ENCODE data around the gene EIF4G3. TPM values are rescaled to one million over a fixed set of nuclear protein-coding genes. Genes with fewer than 3 reads are reported as not detected.

The EIF4G3 gene
- total RNA-seq, 1 donor from 2014 or later = 39.3 TPM

DNA sequence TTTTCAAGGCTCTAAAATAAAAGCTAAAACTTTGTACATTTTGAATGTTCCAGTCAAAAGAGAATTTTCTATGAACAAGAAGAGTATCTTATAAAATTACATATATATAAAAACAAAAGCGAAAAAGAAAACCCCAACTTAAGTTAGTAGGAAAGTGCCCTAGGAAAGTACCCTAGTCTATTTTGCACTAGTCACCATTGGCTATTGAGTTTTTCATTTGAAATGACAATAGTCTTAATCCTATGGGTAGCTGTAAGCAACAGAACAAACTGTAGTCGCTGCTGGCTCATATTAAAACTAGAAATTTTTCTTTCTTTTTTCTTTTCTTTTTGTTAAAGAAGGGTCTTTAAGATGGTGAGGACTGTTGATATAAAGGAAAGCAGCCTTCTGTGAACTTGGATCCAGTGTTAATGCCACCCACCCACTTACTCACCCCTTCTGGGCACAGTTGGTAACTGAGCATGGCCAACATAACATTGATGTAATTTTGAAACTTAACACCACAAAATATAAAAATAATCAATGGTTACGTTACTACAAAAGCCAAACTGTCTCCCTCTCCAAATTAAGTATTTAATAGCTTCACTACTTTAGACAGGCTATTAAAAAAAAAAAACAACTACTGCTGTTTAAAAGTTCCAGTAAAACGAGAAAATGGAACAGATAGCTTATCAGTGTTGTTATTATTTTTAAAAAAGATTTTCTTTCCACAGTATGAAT is 177.0 kb downstream of the EIF4G3 start:
- H3K27ac ChIP-seq = no peak overlapping the region
- H3K4me1 ChIP-seq = no peaks in the 10 kb centered on the region
- no peaks in the 10 kb centered on the region for H3K27me3 ChIP-seq
- no peaks in the 10 kb centered on the region for H3K9me3 ChIP-seq
- DNase-seq (ENCODE audit: extremely low spot score in 2 of 2) = no peak
- H3K4me3 ChIP-seq = no peak overlapping the region
- H3K36me3 ChIP-seq = no peaks in the 10 kb centered on the region
- intact Hi-C loops (cut with DNase I) = no loop called here
- TF ChIP-seq POLR2A (IDR thresholded peaks at IDR 0.05) (no peak), CTCF (IDR thresholded peaks at IDR 0.05) (no peak), POLR2AphosphoS5 (IDR thresholded peaks at IDR 0.05; ENCODE audit: insufficient read depth in 1 of 2, low read depth in 1 of 2) (no peak)

GRCh38 chr1:20998826-20999225 is 177.9 kb downstream of the EIF4G3 start:
- H3K4me3 ChIP-seq = no peak overlapping the region
- intact Hi-C loops (cut with DNase I) = no loop called here
- H3K27me3 ChIP-seq = no peaks in the 10 kb centered on the region
- TF ChIP-seq POLR2AphosphoS5 (IDR thresholded peaks at IDR 0.05; ENCODE audit: insufficient read depth in 1 of 2, low read depth in 1 of 2) = no peak
- TF ChIP-seq CTCF (IDR thresholded peaks at IDR 0.05) = no peak
- no peak for TF ChIP-seq POLR2A (IDR thresholded peaks at IDR 0.05)
- H3K36me3 ChIP-seq = no peaks in the 10 kb centered on the region
- H3K27ac ChIP-seq = no peak overlapping the region
- H3K9me3 ChIP-seq = no peaks in the 10 kb centered on the region
- DNase-seq (ENCODE audit: extremely low spot score in 2 of 2) = no peak
- no peaks in the 10 kb centered on the region for H3K4me1 ChIP-seq

DNA sequence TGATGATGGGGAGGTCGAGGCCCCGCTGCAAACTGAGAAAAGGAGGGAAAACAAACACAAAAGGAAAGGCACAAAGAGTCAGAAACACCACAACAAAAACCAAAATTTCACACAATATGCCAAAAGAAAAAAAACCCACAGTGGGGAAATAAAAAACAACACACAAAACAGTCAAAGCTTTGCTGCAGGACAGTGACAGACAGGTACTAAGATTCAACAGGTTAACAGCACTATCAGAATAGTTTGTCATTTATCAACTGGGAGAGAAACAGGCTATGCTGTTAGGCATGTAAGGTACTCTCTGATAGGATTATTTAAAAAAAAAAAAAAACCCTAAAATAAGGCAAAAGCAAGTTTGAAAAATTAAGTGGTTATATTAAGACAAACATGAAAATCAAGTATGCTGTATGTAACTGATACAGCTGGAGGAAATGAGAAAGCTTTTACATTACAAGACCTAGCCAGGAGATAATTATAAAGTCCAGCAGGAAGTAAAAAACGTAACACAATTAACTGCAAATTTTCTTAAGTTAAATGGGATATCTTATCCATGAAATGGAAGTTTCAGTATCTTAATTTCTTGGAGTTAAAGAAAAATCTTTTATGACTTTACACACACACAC is 179.0 kb downstream of the EIF4G3 start:
- Histone ChIP-seq H3K9me3 (no peaks in the 10 kb centered on the region), H3K27me3 (no peaks in the 10 kb centered on the region), H3K4me3 (no peak overlapping the region), H3K4me1 (no peaks in the 10 kb centered on the region), H3K36me3 (no peaks in the 10 kb centered on the region), H3K27ac (no peak overlapping the region)
- TF ChIP-seq CTCF (IDR thresholded peaks at IDR 0.05) = no peak
- TF ChIP-seq POLR2AphosphoS5 (IDR thresholded peaks at IDR 0.05; ENCODE audit: insufficient read depth in 1 of 2, low read depth in 1 of 2) = no peak
- TF ChIP-seq POLR2A (IDR thresholded peaks at IDR 0.05) = no peak
- no peak for DNase-seq (ENCODE audit: extremely low spot score in 2 of 2)
- intact Hi-C loops (cut with DNase I) = no loop called here

DNA sequence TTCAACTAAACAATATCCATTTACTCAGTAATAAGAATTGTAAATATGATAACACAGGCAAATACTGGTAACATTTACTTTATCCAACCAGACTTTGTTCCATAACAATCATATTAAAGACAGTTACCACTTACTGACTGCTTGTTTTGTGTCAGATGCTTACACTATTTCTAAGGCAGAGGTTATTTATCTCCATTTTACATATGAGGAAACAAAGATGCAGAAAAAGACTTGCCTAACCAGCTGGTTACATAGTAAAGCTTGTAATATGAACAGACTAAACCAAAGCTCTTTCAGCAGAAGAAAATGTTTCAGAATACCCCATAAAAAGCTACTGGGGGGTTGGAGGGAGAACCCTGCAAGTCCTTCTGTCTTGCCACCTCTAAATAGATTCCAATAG is 180.1 kb downstream of the EIF4G3 start:
- intact Hi-C loops (cut with DNase I) = no loop called here
- no peaks in the 10 kb centered on the region for H3K27me3 ChIP-seq
- no peak overlapping the region for H3K4me3 ChIP-seq
- no peak for TF ChIP-seq CTCF (IDR thresholded peaks at IDR 0.05)
- TF ChIP-seq POLR2AphosphoS5 (IDR thresholded peaks at IDR 0.05; ENCODE audit: insufficient read depth in 1 of 2, low read depth in 1 of 2) = no peak
- no peak for TF ChIP-seq POLR2A (IDR thresholded peaks at IDR 0.05)
- peaks cover 10% of the 10 kb centered on the region for H3K4me1 ChIP-seq
- H3K27ac ChIP-seq = no peak overlapping the region
- H3K36me3 ChIP-seq = no peaks in the 10 kb centered on the region
- H3K9me3 ChIP-seq = no peaks in the 10 kb centered on the region
- no peak for DNase-seq (ENCODE audit: extremely low spot score in 2 of 2)
